Mammary epithelial cell (primary cell): ENCODE data around the gene MAP2K1.
"Not testable (repeated sequence)": the region's sequence is repeated elsewhere in the genome, so short reads cannot be mapped to it uniquely, and the experiment has no call there.

ENCODE experiments used
- CTCF ChIP-seq, 2 donors: IDR thresholded peaks in 1 of 2; conservative IDR thresholded peaks in 1 of 2; 2 replicates each; pipeline ENCODE4 v1.5.1; 2011 to 2012; ENCODE audit warnings: inconsistent platforms in 2 of 2, low read length in 2 of 2, mild to moderate bottlenecking in 2 of 2, control low read depth in 1 of 2, low read depth in 1 of 2; ENCODE audit not compliant: insufficient read depth in 1 of 2; ENCODE audit errors: extremely low read depth in 1 of 2
- EZH2 ChIP-seq: IDR thresholded peaks from 2 replicates; pipeline ENCODE4 v1.6.1; 2012; ENCODE audit warnings: low read length, inconsistent platforms, borderline replicate concordance

- not testable (repeated sequence) for TF ChIP-seq CTCF (conservative IDR thresholded peaks at IDR 0.05 in 1 of 2, IDR thresholded peaks at IDR 0.05 in 1 of 2; ENCODE audit: extremely low read depth in 1 of 2, insufficient read depth in 1 of 2, low read depth in 1 of 2, low read length in 2 of 2); EZH2
Observed at GRCh38 chr15:66467162-66468040, 80.7 kb downstream of the MAP2K1 start.
